Kidney (tissue), 14 donors: Measurements from ENCODE around the gene ZCCHC2. TPM values are rescaled to one million over a fixed set of nuclear protein-coding genes. Genes with fewer than 3 reads are reported as not detected.

ENCODE experiments used
- DNase-seq, 5 donors: peaks; one replicate each; pipeline ENCODE4 v3.0.0-alpha.2; 2013 to 2020
- FAIRE-seq: peaks from 2 replicates; lab custom pipeline; 2012; peaks lifted over from hg19 to GRCh38; lab: Jason Lieb, UNC
- H3K27ac ChIP-seq, 2 donors: one replicate each; pipeline ENCODE4 v1.7.0; 2013; ENCODE audit warnings: low read depth in 2 of 2, low read length in 2 of 2, inconsistent platforms in 1 of 2
- H3K27me3 ChIP-seq: one replicate; pipeline ENCODE4 v1.7.1; 2013; ENCODE audit warnings: low read length, inconsistent platforms; ENCODE audit not compliant: control insufficient read depth, insufficient read depth
- H3K36me3 ChIP-seq, 3 donors: one replicate each; pipeline versions ENCODE4 v1.7.0 to v1.7.1; 2013; ENCODE audit warnings: low read length in 3 of 3, control low read depth in 1 of 3, inconsistent platforms in 1 of 3; ENCODE audit not compliant: insufficient read depth in 3 of 3, control insufficient read depth in 2 of 3
- H3K4me1 ChIP-seq, 3 donors: one replicate each; pipeline versions ENCODE4 v1.7.0 to v1.7.1; 2013; ENCODE audit warnings: low read length in 3 of 3, inconsistent platforms in 1 of 3, low read depth in 1 of 3; ENCODE audit not compliant: control insufficient read depth in 2 of 3, insufficient read depth in 2 of 3
- H3K4me3 ChIP-seq, 3 donors: one replicate each; pipeline versions ENCODE4 v1.7.0 to v1.8.1; 2013; ENCODE audit warnings: low read length in 3 of 3, control low read depth in 1 of 3, inconsistent platforms in 1 of 3
- H3K9ac ChIP-seq, 3 donors: one replicate each; pipeline versions ENCODE4 v1.7.0 to v1.7.1; 2013; ENCODE audit warnings: low read length in 3 of 3, control low read depth in 1 of 3, inconsistent platforms in 1 of 3
- H3K9me3 ChIP-seq, 3 donors: one replicate each; pipeline versions ENCODE4 v1.7.0 to v1.7.1; 2013; ENCODE audit warnings: low read length in 3 of 3, control low read depth in 1 of 3, inconsistent platforms in 1 of 3; ENCODE audit not compliant: control insufficient read depth in 2 of 3, insufficient read depth in 1 of 3
- intact Hi-C: fragments of 100-400 bp; cut with DNase I; formaldehyde crosslinking; loops from one replicate; pipeline ENCODE4 v1.11.1; 2022
- polyA plus RNA-seq: library from polyadenylated mRNA; stranded (reverse); fragments of 350-450 nt; fragmentation: Illumina TruSeq; extraction: RNeasy Lipid Tissue Mini Kit (QIAGEN cat#74804); gene quantifications from one replicate; pipeline ENCODE4 v1.2.3, GENCODE V29; 2014; ENCODE audit warnings: low read depth, low replicate concordance; ENCODE audit not compliant: insufficient read depth
- total RNA-seq: library from RNA; stranded (reverse); fragmentation: NEBNext Ultra II Directional; extraction: Animal tissue kit (Norgen Biotek cat#: 25700); gene quantifications from one replicate; pipeline ENCODE4 v1.2.1, GENCODE V29; 2021
- TF ChIP-seq, protein P1 (sequence below): IDR thresholded peaks from 3 replicates; pipeline ENCODE4 v1.5.1; 2012; ENCODE audit warnings: mild to moderate bottlenecking, moderate library complexity, borderline replicate concordance; ENCODE audit not compliant: insufficient read depth; ENCODE audit errors: extremely low read depth
- donor health status: control.
- donor health status: control.
- donor health status: control.
- donor health status: control.
- donor health status: control.
- donor health status: DM: yes; HTN: yes; CAD: no.
- donor health status: Normal renal cell carcinoma (clear cell type).

The ZCCHC2 gene
- total and polyA plus RNA-seq, 2 donors from 2014 or later, result 5.5 to 22.1 TPM

DNA sequence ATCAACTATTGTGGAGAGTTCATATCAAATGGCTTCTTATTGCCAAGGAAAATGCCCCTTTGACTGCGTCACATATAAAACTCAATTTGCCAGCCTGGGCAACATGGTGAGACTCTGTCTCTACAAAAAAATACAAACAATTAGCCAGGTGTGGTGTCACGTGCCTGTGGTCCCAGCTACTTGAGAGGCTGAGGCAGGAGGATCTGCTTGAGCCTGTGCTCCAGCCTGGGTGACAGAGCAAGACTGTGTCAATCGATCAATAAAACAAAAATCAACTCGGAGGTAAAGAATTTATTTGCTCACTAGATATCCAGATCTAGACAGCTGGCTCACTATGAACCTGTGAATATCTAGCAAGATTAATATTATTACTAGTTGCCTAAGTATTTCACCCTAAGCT lies 1.7 kb upstream of the ZCCHC2 start:
- FAIRE-seq (no peak), DNase-seq (no peak)
- Histone ChIP-seq H3K4me3 (peak overlapping the region in 1 of 3 donors; percentile 77), H3K27me3 (peaks cover 6% of the 10 kb centered on the region), H3K36me3 (no peaks in the 10 kb centered on the region), H3K27ac (no peak overlapping the region), H3K9ac (peak overlapping the region in 1 of 3 donors; percentile 12), H3K9me3 (no peaks in the 10 kb centered on the region), H3K4me1 (peaks cover 4 to 9% (median 4%) of the 10 kb centered on the region in 3 donors)
- TF ChIP-seq, protein P1, sequence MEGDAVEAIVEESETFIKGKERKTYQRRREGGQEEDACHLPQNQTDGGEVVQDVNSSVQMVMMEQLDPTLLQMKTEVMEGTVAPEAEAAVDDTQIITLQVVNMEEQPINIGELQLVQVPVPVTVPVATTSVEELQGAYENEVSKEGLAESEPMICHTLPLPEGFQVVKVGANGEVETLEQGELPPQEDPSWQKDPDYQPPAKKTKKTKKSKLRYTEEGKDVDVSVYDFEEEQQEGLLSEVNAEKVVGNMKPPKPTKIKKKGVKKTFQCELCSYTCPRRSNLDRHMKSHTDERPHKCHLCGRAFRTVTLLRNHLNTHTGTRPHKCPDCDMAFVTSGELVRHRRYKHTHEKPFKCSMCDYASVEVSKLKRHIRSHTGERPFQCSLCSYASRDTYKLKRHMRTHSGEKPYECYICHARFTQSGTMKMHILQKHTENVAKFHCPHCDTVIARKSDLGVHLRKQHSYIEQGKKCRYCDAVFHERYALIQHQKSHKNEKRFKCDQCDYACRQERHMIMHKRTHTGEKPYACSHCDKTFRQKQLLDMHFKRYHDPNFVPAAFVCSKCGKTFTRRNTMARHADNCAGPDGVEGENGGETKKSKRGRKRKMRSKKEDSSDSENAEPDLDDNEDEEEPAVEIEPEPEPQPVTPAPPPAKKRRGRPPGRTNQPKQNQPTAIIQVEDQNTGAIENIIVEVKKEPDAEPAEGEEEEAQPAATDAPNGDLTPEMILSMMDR, result no peak
- intact Hi-C loops, result no loop called here

DNA sequence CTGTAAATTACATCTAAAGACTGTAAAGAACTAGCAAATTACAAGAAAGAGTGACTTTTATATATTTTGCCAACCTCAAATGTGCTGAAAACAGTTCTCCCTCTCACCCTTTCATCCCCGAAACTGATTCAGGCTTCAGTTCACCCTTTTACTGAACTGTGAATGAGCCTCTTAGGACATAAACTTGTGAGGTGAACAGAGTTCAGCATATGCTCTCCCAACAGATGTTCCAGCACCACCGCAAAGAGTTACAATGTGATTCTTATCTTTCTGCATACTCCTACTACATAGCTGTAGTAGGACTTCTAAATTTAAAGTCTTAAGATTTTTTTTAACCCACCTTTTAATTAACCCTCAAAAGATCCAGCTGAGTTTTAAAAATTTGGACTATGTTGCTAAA lies 1.2 kb upstream of the ZCCHC2 start:
- H3K4me1 ChIP-seq, result peaks cover 4 to 9% (median 4%) of the 10 kb centered on the region in 3 donors
- no peaks in the 10 kb centered on the region for H3K9me3 ChIP-seq
- H3K27ac ChIP-seq, result no peak overlapping the region
- TF ChIP-seq, protein P1, result no peak
- H3K36me3 ChIP-seq, result no peaks in the 10 kb centered on the region
- H3K9ac ChIP-seq, result peak overlapping the region in 2 of 3 donors; percentile 12 to 74
- FAIRE-seq, result no peak
- intact Hi-C loops, result no loop called here
- peaks cover 6% of the 10 kb centered on the region for H3K27me3 ChIP-seq
- H3K4me3 ChIP-seq, result peak overlapping the region; percentile 65 to 77 (median 66)
- DNase-seq, result no peak

DNA sequence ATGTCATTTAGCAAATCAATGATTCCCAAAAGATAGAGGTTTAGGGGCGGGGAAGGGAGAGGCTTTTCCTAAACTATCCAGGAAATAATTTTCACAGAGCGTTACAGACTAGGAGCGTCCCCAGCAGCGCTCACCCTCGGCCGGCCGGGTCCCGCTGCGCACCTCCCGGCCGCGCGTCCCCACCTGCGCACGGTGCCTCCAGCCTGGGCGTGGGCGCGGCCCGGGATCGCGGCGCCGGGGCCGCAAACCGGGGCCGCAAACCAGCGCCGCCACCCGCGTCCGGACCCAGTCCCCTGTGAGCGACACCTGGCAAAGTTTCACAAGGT lies 684 bp upstream of the ZCCHC2 start:
- intact Hi-C loops, result no loop called here
- peak overlapping the region; percentile 65 to 77 (median 66) for H3K4me3 ChIP-seq
- H3K27ac ChIP-seq, result peak overlapping the region; percentile 80 to 94
- H3K27me3 ChIP-seq, result peaks cover 6% of the 10 kb centered on the region
- H3K9ac ChIP-seq, result peak overlapping the region; percentile 31 to 79 (median 74)
- no peaks in the 10 kb centered on the region for H3K9me3 ChIP-seq
- H3K4me1 ChIP-seq, result peaks cover 4 to 9% (median 4%) of the 10 kb centered on the region in 3 donors
- TF ChIP-seq, protein P1, result no peak
- peak in 1 of 5 donors; percentile 68 for DNase-seq
- FAIRE-seq, result no peak
- H3K36me3 ChIP-seq, result no peaks in the 10 kb centered on the region

DNA sequence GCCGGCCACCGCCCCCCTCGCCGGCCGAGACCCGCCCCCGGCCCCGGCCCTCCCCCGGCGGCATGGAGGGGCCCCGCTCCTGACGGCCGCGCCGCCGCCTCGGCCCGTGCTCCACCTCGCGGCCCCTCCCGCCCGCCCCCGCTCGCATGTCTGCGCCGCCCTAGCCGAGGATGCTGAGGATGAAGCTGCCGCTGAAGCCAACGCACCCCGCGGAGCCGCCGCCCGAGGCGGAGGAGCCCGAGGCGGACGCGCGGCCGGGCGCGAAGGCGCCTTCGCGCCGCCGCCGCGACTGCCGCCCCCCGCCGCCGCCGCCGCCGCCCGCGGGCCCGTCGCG lies 397 bp downstream of the ZCCHC2 start:
- no peak overlapping the region for H3K9ac ChIP-seq
- no peak overlapping the region for H3K4me3 ChIP-seq
- DNase-seq, result no peak
- no peaks in the 10 kb centered on the region for H3K36me3 ChIP-seq
- no peak for FAIRE-seq
- H3K4me1 ChIP-seq, result peaks cover 4 to 9% (median 5%) of the 10 kb centered on the region in 3 donors
- H3K27me3 ChIP-seq, result peaks cover 6% of the 10 kb centered on the region
- no peaks in the 10 kb centered on the region for H3K9me3 ChIP-seq
- TF ChIP-seq, protein P1, result no peak
- peak overlapping the region; percentile 80 to 94 for H3K27ac ChIP-seq
- intact Hi-C loops, result no loop called here
